ENCODE measurements around the gene FAM53A.
"Not testable (repeated sequence)": the region's sequence is repeated elsewhere in the genome, so short reads cannot be mapped to it uniquely, and the experiment has no call there.

The FAM53A gene

GRCh38 chr4:1658146-1658545 lies 26.0 kb downstream of the FAM53A start:
- no peak for DNase-seq

DNA sequence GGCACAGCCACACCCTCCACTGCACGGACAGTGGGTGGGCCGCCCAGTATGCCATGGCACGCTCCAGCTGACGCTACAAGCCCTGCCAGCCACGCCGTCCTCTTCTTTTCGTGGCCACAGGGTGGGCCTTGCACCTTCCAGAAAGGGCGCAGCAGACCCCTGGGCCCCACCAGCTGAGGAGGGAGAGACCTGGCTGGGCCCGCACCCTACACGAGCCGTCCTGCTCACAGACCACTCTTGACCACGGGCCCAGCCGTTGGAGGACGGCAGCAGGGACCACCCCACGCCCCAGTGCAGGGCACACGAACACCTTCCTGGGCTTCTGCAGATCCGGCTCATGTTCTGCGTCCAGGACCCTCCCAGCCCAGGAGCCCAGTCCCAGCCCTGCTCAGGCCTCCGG lies 27.1 kb downstream of the FAM53A start:
- no peak for DNase-seq

DNA sequence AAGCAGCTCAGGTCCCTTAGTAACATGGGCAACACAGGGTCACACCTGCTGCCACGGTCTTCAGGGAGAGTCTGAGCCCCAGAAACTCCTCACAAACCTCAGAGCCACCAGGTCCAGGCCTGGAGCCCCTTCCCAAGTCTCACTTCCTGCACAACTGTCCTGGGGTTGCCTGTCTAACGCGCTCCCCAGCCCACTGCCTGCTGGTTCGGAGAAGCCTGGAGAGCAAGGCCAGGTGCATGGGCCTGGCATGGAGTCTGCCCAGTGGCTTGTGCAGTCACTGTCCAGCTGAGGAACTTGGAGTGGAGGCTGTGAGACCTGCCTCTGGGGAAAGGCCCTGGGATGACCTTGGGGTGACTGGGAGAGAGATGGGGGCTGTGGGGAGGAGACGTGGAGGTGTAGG lies 28.0 kb downstream of the FAM53A start:
- DNase-seq = no peak

DNA sequence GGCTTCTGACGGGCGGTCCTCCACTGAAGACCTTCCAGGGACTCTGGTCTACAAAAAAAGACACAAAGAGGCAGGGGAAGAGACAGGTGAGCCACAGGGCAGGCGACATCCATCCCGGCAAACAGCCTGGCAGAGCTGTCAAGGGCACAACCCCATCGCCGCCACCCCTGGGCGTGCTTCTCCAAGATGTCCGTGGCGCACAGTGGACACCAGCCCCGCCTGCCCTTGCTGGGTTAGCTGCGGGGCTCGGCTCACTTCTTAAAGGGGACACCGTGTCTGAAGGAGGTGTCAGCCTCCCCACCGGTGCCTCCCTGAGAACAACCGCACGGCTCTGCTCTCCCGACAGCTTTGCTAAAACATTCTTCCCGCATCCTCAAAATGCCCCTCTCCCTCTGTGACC lies 28.4 kb downstream of the FAM53A start:
- DNase-seq = no peak

GRCh38 chr4:1655081-1655480 lies 29.0 kb downstream of the FAM53A start:
- no peak for DNase-seq

GRCh38 chr4:1654216-1654955 lies 29.7 kb downstream of the FAM53A start:
- no peak for DNase-seq

- no peak for DNase-seq
These were observed 30.3 kb downstream of the FAM53A start for GRCh38 chr4:1653776-1654175.

DNA sequence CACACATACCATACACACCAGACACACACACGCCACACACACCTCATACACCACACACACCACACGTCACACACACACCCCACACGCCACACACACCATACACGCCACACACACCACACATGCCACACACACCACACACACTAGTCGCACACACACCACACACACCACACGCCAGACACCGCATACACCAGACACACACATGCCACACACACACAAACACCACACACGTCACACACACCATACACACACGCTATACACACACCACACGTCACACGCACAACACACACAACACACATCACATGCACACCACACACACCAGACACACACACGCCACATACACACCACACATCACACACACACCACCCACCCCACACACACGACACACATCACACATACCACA lies 32.0 kb downstream of the FAM53A start:
- DNase-seq = no peak

GRCh38 chr4:1651609-1652008 lies 32.5 kb downstream of the FAM53A start:
- no peak for DNase-seq

- DNase-seq = no peak
These were observed 35.2 kb downstream of the FAM53A start for GRCh38 chr4:1648962-1649361.

DNA sequence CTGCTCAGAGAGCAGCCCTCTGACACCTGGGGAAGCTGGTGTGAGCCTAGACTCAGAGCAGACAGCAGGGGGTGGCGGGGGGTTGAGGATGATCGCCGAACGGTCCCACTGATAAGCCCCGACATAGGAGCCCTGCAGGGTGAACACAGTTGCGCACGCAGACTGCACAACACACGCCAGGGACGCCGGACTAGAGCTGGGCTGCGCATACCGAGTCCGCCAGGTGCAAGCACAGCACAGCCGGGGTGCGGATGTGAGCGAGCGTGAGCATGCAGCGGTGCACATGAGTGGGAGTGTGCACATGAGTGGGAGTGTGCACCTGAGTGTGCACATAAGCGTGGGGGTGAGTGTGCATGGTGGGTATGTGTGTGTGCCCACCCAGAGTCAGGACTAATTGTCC lies 36.7 kb downstream of the FAM53A start:
- DNase-seq = no peak

DNA sequence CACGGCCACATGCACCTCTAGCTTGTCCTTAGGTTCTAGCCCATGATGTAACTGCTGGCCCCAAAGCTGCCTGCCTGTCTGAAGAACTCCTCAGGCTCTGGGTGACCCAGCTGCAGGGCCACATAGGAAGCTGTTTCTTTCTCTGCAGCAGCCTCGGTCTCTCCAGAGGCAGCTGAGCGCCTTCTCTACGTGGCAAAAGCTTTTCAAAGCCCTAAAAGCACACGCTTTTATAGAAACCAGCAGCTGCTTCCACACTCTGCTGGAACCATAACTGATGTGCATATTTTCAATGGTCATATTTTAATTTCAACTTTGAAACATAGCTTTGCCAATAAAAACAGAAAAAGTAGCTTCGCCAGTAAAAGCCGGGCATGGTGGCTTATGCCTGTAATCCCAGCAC lies 37.4 kb downstream of the FAM53A start:
- no peak for DNase-seq

- no peak for DNase-seq
These were observed 39.0 kb downstream of the FAM53A start for GRCh38 chr4:1644891-1645657.

DNA sequence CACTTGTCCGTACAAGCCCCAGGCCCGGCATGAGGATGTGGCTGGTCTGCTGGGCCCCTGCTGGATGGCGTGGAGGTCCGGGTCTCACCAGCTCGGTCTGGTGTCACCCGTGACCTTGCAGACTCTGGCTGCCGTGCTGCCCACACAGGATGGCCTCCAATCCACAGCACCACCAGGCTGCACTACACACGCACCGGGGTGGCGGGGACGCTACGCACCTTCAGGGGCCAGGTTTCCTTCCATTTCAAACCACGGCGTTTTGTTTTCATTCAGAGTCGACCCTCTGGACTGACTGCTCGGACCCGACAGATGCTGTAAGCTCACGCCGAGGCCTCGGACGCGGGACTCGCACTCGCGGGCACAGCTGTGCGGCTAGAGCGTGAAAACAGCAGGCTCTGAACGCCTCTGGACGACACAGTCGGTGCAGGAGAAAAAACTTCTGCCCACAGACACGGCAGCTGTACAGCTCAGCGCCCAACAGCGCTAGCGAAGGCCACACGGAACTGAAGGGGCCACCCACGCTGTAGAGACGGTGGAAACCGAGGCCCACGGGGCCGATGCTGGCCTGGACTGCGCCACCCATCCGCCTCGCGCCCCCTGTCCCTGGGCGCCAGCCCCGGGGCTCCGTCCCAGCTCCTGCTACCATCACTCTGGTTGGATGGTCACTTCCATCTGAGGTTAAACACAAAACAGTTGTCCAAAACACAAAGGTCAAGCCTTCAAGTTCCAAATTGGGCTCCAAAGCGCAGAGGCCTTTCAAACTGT lies 40.0 kb downstream of the FAM53A start:
- DNase-seq = no peak

DNA sequence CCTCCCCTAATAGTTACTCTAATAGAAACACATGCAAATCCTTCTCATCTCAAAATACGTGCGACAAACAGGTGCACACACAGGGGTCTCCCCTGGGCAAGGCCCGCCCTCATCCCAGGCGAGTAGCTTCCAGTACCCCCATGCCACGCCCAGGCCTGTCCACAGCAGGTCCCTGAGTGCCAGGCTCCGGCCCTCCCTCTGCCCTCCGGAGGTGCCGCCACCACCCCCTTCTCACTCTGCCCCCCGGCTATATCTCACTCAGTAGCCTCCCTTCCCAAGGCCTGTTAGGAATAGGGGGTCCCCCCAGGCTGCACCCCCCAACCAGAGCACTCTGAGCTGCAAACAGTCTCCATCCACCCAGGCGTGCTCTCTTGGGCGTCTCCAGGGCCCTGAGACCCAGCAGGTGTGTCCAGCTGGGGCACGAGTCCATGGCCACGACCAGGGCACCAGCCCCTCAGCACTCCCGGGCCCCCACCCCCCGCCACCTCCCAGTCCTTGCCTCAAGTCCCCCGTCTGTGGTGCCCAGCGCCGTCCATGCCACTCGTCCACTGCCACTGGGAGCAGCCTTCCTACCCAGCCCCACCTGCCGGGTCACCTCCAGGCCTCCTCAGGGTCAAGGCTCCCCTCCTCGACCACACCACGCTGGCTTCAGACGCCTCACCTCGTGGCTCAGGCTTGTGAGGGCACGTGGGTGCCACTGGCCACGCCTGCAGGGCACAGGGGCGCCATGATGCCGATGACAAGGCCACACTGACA lies 41.7 kb downstream of the FAM53A start:
- DNase-seq = no peak

DNA sequence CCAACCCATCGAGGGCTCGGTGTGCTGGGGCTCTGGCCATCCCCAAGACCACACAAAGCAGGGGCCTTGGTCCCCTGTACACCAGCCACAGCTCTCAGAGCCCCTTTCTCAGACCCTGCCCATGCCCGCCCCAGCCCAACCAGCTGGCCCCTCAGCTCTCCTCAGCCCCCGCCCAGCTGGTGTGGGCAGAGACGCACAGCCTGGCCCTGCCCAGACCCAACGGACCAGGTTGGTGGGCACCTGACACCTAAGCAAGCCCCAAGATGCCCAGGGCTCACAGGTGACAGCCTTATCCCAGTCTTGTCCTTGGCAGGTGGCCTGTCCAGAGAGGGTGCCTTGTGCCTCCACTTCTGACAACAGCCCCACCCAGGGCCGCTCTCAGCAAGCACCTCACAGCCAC lies 42.4 kb downstream of the FAM53A start:
- DNase-seq = no peak

- not testable (repeated sequence) for DNase-seq
These were observed 43.2 kb downstream of the FAM53A start for GRCh38 chr4:1640716-1641503.

- no peak for DNase-seq
These were observed 43.9 kb downstream of the FAM53A start for GRCh38 chr4:1640190-1640589.

GRCh38 chr4:1639299-1639868 lies 44.7 kb downstream of the FAM53A start:
- DNase-seq = no peak

GRCh38 chr4:1638873-1639272 lies 45.2 kb downstream of the FAM53A start:
- DNase-seq = no peak

GRCh38 chr4:1638272-1638598 lies 45.9 kb downstream of the FAM53A start:
- peak; percentile 5 for DNase-seq
